ENCODE measurements around the gene LONRF2. TPM values are rescaled to one million over a fixed set of nuclear protein-coding genes. Genes with fewer than 3 reads are reported as not detected.

LONRF2 gene
- total RNA-seq, 6 experiments from 2014 or later, result not detected

GRCh38 chr2:100297511-100297910, 24.8 kb downstream of the LONRF2 start:
- H3K27me3 Mint-ChIP-seq (ENCODE audit: insufficient read depth), result peaks cover 6% of the 10 kb centered on the region
- H3K4me1 Mint-ChIP-seq (ENCODE audit: low read depth), result no peaks in the 10 kb centered on the region
- TF ChIP-seq CTCF (IDR thresholded peaks at IDR 0.05), result no peak
- no peak overlapping the region for H3K27ac Mint-ChIP-seq
- H3K36me3 Mint-ChIP-seq (ENCODE audit: low read depth), result no peaks in the 10 kb centered on the region
- no peak overlapping the region for H3K4me3 Mint-ChIP-seq
- no peaks in the 10 kb centered on the region for H3K9me3 Mint-ChIP-seq
- DNase-seq, result no peak

GRCh38 chr2:100294162-100294497, 28.2 kb downstream of the LONRF2 start:
- no peak overlapping the region for H3K4me3 Mint-ChIP-seq
- H3K36me3 Mint-ChIP-seq (ENCODE audit: low read depth), result no peaks in the 10 kb centered on the region
- TF ChIP-seq CTCF (IDR thresholded peaks at IDR 0.05), result no peak
- H3K9me3 Mint-ChIP-seq, result no peaks in the 10 kb centered on the region
- no peak overlapping the region for H3K27ac Mint-ChIP-seq
- no peak for DNase-seq
- H3K4me1 Mint-ChIP-seq (ENCODE audit: low read depth), result no peaks in the 10 kb centered on the region
- H3K27me3 Mint-ChIP-seq (ENCODE audit: insufficient read depth), result peaks cover 6% of the 10 kb centered on the region

- Mint-ChIP-seq H3K36me3 (ENCODE audit: low read depth) (no peaks in the 10 kb centered on the region), H3K4me3 (no peak overlapping the region), H3K4me1 (ENCODE audit: low read depth) (no peaks in the 10 kb centered on the region), H3K27ac (no peak overlapping the region), H3K9me3 (no peaks in the 10 kb centered on the region), H3K27me3 (ENCODE audit: insufficient read depth) (peaks cover 6% of the 10 kb centered on the region)
- no peak for DNase-seq
- no peak for TF ChIP-seq CTCF (IDR thresholded peaks at IDR 0.05)
Observed at GRCh38 chr2:100293341-100294161, 28.8 kb downstream of the LONRF2 start.

- no peak overlapping the region for H3K4me3 Mint-ChIP-seq
- no peaks in the 10 kb centered on the region for H3K4me1 Mint-ChIP-seq (ENCODE audit: low read depth)
- peak; percentile 96 for DNase-seq
- TF ChIP-seq CTCF (IDR thresholded peaks at IDR 0.05), result peak; percentile 30; the same call in 1 of the 2 replicates
- no peak overlapping the region for H3K27ac Mint-ChIP-seq
- peaks cover 6% of the 10 kb centered on the region for H3K27me3 Mint-ChIP-seq (ENCODE audit: insufficient read depth)
- H3K9me3 Mint-ChIP-seq, result no peaks in the 10 kb centered on the region
- H3K36me3 Mint-ChIP-seq (ENCODE audit: low read depth), result no peaks in the 10 kb centered on the region
Observed at GRCh38 chr2:100292022-100292580, 30.2 kb downstream of the LONRF2 start.

GRCh38 chr2:100291152-100291970, 30.9 kb downstream of the LONRF2 start:
- no peak overlapping the region for H3K27ac Mint-ChIP-seq
- H3K9me3 Mint-ChIP-seq, result no peaks in the 10 kb centered on the region
- TF ChIP-seq CTCF (IDR thresholded peaks at IDR 0.05), result no peak
- no peaks in the 10 kb centered on the region; the same call in 1 of the 2 replicates for H3K4me1 Mint-ChIP-seq (ENCODE audit: low read depth)
- H3K27me3 Mint-ChIP-seq (ENCODE audit: insufficient read depth), result peaks cover 10% of the 10 kb centered on the region
- no peak overlapping the region for H3K4me3 Mint-ChIP-seq
- DNase-seq, result peak; percentile 96
- H3K36me3 Mint-ChIP-seq (ENCODE audit: low read depth), result no peaks in the 10 kb centered on the region
